Ramos (cell line): Measurements from ENCODE around the gene OR7C1.
"Not testable (repeated sequence)": the region's sequence is repeated elsewhere in the genome, so short reads cannot be mapped to it uniquely, and the experiment has no call there.

Experiments
- in situ Hi-C: fragments of 300-500 bp; cut with MboI; formaldehyde crosslinking; loops from one replicate; pipeline ENCODE4 v1.14.3; 2022; ENCODE audit warnings: low sequenced_read_pairs; ENCODE audit not compliant: unreplicated experiment

Gene OR7C1

DNA sequence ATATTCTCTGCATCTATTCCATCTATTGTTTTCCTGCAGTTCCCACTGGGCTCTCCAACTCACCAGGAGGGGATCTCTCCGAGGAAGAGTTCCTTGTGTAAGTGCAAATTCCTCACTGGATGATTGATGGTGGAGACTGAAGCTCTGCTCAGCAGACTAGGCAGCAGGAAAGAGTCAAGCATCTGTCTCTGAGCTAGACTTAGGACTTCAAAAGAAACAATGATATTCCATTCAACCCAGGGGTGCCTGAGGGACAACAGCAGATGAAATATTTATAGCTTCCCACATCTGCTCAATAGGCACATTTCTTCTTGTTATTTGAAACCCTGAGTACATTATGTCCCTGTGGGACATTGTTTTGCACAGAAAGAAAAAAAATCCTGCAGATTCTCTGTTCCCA, at the start of gene OR7C1, which contains the start of gene OR7A5:
Gene OR7C1, minus strand, starts transcription at position 175 of the 400 bp plus-strand sequence. CDS start 35,049 bp downstream, outside the sequence.
Gene OR7A5, minus strand, starts transcription at position 175 of the 400 bp plus-strand sequence. CDS start 6,944 bp downstream, outside the sequence.
- in situ Hi-C loops, result no loop called here

DNA sequence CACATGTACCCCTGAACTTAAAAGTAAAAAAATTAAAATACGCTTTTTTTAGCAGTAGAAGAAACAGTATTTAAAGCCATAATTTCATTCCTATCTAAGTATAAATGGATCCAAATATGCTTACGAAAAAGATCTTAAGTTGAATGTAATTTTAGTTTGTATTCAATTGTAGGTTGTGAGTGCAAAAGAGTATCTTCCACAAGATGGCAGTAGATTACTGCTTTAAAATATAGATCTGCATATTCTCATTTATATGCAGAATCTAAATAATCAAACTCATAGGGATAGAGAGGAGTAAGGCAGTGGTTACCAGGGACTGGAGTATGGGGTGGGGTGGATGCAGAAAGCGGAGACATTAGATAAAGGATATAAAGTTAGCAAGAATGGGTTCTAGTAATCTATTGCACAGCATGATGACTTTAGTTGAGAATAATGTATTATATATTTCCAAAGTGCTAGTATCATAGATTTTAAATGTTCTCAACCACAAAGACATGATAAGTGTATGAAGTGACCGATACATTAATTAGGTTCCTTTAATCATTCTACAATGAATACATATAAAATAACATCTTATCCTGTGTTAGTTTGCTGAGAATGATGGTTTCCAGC, 36.7 kb upstream of the OR7C1 start:
- in situ Hi-C loops, result no loop called here

DNA sequence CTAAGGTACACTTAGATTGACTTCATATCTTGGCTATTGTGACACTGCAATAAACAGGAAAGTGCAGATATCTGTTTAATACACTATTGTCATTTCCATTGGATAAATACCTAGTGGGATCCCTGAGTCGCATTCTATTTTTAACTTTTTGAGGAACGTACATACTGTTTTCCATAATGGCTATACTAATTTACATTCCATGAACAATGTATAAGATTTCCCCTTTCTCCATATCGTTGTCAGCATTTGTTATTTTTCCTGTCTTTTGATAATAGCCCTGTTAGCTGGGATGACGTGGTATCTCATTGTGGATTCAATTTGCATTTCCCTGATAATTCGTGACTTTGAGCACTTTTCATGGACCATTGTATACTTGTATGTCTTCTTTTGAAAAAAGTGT, 33.5 kb upstream of the OR7C1 start:
- in situ Hi-C loops, result no loop called here

DNA sequence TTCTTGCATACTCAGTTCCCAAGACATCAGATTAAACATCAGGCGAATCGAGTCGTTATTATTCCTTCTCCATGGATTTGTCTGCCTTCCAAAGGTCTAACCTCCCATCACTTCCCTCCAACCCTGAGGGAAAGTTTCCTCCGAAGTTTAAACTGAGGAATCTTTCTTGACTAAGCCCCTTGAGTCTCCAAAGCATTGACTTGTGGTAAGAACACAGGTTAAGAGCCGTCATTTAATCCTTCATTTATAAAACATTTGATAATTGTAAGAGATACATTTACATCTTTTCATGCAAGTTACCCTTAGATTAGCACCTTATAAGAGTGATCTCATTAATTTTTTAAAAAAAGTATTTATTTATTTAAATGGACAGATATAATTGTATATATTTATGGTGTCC, 13.8 kb upstream of the OR7C1 start, which contains the start of gene OR7A10:
Gene OR7A10, minus strand, starts transcription at position 101 of the 400 bp plus-strand sequence. CDS start 7,045 bp downstream, outside the sequence.
- in situ Hi-C loops, result no loop called here

DNA sequence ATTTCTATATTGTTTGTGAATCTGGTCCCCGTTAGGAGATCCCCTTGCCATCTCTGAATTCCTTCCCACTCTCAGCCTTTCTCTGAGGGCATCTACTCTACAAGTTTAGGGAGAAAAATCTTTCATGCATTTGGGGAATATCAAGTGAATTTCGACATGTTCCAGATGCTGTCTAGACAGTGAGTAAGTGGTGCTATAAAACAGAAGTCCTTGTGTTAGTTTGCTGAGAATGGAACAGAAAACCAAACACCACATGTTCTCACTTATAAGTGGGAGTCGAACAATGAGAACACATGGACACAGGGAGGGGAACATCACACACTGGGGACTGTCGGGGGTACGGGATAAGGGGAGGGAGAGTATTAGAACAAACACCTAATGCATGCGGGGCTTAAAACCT, 8.6 kb upstream of the OR7C1 start:
- in situ Hi-C loops, result no loop called here

DNA sequence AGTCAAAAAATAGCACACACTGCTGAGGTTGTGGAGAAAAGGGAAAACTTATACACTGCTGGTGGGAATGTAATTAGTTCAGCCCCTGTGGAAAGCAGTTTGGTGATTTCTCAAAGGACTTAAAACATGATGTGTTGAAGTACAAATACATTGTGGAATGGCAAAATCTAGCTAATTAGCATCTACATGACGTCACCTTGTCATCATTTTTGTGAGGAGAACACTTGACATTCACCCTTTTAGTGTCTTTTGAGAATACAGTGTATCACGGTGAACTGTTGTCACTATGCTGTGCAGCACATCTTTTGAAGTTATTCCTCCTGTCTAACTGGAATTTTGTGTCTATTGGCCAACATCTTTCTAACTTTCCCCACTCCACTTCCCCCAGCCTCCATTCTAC, 8.2 kb upstream of the OR7C1 start:
- in situ Hi-C loops, result no loop called here

DNA sequence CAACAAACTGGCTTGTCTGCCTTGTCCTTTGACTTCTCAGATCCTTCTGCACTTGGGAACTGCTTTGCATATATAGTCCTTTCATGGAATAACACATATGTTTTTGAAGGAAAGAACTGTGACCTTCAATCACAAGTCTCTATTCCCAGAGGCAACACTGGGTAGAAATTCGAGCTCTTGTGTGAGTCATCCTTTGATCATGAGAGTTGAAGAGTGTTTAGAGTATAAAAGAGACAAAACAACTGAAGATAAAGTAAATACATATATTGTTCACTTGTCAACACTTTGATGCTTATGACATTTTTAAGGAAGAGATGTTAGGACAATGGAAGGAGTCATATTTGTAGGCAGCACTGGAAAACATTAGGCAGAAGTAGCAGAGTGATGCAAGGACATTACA, 5.2 kb upstream of the OR7C1 start:
- in situ Hi-C loops, result no loop called here

DNA sequence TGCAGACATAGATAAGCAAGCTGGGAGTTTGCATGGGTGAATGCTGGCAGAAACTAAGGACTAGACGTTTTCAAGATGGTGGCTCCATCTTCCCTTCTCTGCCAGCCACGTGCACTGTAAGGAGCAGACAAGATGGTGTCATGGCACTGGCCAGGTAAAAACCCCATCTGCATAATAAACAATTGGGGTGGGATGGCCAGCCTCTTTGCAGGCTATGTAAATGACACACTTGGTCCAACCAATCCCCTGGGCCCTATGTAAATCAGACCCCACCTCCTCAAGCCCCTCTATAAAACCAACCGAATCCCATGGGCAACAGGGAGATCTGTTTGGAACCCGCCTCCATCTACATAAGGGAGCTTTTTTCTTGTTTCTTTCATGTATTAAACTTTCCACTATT, 2.4 kb upstream of the OR7C1 start:
- in situ Hi-C loops, result no loop called here

DNA sequence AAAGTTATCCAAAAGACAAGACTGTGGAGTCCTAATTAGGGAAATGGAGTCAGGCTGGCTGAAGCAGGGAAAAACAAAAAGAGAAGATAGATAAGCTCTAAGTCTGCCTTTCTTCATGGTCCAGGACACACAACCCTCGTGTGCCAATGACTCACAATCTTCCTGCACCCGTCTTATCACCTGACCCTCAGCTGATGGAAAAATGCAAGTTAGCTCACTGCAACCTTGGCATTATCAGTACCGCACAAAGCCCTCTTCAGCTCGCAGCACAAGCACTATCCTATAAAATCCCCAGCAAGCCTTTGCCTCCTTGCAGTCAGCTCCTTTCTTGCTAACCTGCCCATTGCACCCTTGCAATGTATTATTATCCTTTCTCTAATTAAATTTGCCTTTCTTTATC, 4.3 kb downstream of the OR7C1 start:
- in situ Hi-C loops, result no loop called here

DNA sequence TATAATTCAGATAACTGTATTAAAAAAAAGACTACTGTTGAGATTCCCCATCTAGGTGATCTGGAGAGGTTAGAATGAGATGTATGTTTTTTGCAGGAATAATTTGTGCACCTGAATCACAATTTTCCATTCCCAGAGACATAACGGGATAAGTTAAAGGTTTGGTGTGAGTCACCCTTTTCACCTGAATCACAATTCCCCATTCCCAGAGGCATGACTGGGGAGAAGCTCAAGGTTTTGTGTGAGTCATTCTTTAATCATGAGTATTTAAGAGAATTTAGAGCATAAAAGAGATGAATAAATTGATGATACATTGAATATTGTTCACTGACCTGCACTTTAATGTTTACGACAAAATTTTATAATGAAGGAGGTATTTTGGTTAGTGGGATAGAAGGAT, 9.0 kb downstream of the OR7C1 start:
- in situ Hi-C loops, result no loop called here

DNA sequence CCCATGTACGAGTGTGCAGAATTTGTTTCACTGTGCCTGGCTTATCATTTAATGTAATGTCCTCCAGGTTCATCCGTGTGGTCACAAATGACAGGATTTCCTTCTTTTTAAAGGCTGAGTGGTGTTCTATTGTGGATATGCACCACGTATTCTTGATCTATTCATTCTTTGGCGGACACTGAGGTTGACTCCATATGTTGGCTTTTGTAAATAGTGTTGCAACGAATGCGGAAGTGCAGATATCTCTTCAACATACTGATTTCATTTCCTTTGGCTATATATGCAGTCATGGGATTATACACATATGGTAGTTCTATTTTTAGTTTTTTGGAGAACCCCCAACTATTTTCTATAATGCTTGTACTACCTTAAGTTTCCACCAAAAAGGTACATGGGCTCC, 13.0 kb downstream of the OR7C1 start:
- in situ Hi-C loops, result no loop called here

DNA sequence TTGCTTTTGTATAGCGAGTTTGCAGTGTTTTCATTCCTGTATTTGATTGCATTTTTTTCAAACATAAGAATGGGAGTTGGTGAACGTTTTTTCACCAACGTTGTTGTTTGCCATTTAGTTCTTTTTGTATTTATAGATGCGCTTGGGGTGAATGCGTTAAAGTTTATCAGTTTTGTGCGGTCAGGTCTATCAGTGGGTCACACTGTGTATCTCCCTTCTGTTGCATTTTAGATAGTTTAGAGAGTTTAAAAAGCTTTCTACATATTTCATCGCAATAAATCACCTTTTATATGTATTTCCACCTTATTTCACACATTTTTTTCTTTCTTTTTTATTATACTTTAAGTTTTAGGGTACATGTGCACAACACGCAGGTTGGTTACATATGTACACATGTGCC, 16.4 kb downstream of the OR7C1 start:
- in situ Hi-C loops, result no loop called here

DNA sequence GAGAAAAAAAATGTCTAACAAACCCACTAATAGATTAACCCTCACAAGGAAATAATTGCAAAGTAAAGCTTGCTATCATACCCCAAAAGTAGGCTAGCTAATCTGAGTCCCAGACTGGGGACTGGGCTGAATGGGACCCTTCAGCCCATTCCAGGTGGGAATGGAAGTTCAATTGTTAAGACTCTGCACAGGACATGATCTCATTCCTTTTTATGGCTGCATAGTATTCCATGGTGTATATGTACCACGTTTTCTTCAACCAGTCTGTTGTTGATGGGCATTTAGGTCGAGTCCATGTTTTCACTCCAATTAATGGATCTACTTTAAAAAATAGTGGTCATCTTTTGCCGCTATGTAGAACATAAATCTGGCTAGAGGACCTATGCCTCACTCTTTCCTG, 17.9 kb downstream of the OR7C1 start:
- in situ Hi-C loops, result no loop called here

DNA sequence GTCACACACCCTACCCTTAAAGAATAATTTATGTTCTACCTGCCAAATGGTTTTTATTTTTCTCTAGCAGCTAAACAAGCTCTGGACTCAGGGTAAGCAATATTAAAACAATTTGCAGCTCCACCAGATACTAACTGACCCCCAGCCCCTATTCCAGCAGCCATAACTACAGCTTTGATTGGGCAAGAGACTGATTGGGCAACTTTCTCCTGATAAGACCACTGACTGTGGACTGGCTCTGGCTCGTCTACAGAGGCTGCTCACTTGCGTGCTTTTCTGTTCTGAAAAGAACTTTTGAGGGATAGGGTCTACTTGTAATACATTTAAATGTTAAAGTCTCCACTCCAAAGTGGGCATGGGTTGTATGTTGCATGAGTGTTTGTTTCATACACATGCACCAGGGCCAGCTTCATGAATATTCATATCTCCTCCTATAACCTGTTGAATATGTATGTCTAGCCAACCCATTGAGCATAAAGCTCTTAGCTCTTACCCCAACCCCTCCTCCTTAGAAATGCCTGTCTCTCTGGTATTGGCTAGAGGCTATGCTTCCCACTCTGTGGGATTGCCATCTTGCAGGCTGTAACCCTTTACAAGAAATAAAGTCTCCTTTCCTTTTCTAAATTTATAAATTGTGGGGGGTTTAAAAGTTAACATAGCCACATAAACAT, 19.9 kb downstream of the OR7C1 start:
- in situ Hi-C loops, result no loop called here

DNA sequence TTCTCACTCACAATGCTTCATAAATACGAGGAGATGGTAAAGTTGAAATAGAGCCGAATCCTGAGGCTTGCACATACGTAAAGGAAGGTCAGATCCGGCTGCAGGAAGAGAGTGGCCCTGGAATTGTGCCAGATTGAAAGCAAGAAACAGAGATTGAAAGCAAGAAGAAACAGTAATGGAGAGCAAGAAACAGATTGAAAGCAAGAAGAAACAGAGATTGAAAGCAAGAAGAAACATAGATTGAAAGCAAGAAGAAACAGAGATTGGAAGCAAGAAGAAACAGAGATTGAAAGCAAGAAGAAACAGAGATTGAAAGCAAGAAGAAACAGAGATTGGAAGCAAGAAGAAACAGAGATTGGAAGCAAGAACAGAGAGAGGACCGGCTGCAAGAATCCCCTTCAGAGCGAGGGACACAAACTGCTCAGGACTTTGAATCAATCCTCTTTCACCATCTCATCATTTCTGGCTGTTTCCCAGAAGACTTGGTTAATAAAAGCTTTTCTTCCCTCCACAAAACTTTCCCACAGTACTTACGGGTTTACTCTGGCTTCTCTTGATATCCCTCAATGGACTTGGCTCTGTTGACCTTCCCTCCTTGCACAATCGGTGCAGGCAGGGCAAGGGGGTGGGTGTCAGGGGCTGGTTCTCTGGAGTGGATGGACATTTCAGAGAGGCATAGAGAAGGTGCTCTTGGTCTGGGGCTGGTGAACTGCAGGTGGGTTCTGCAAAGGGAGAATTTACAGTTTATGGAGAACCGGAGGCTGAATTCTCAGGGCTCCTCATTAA, 25.5 kb downstream of the OR7C1 start:
- in situ Hi-C loops, result no loop called here

DNA sequence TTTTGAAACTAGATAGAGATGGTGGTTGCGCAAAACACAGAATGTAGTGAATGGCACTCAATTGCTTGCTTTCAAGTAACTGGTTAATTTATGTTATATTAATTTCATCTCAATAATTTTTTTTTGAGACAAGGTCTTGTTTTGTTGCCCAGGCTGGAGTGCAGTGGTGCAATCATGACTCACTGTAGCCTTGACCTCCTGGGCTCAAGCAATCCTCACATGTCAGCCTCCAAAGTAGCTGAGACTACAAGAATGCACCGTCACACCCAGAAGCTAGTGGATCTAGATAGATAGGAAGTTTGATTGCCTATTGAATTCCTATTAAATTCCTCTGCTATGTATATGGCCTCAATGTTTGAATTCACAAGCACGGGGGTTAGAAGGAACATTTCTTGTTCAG, 30.2 kb downstream of the OR7C1 start:
- in situ Hi-C loops, result no loop called here

DNA sequence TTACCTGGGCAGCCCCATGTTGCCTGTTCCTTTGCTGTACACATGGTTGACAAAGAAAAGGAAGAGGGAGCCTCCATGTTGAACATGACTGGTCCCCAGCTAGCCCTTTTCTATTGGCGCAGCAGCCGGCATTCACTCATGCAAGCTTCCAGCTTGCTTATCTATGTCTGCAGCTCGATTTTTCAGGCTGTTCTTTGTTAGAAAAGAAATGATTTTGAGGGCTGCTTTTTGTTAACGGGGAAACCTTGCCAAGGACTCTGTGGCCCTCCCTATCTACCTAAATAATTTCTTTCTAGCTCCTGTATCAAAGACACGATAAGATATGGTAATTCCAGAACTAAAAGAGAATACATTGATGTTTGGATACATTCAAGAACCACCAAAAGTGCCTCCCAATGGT, 36.2 kb downstream of the OR7C1 start:
- in situ Hi-C loops, result no loop called here

DNA sequence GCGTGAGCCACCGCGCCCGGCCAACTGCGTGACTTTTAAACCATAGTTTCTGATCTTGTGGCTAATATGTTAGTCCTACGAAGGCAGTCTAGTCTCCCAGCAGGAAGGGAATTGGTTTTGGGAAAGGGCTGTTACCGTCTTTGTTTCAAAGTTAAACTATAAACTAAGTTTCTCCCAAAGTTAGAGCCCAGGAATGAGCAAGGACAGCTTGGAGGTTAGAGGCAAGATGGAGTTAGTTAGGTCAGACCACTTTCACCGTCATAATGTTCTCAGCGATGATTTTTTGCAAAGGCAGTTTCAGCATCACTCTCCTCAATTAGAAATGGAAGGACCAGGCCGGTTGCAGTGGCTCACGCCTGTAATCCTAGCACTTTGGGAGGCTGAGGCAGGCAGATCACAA, 39.0 kb downstream of the OR7C1 start:
- in situ Hi-C loops, result no loop called here

DNA sequence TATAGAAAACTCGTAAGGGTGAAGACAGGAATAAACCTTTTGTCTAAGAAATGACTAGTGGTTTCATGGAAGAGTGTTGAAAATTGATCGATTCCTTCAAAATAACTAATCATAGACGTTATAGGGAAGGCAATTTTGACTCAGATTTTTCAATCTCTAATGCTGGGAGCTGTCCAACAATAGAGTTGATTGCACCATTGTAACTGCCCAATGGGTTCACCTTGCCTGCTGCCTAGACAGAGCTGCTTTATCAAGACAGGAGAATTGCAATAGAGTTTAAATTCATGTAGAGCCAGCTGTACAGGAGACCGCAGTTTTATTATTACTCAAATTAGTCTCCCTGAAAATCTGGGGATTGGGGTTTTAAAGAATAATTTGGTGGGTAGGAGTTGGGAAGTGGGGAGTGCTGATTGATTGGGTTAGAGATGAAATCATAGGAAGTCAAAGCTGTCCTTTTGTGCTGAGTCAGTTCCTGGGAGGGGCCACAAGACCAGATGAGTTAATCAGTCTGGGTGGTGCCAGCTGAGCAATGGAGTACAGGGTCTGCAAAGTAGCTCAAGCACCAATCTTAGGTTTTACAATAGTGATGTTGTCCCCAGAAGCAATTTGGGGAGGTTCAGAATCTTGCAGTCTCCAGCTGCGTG, 39.8 kb downstream of the OR7C1 start:
- in situ Hi-C loops, result no loop called here

DNA sequence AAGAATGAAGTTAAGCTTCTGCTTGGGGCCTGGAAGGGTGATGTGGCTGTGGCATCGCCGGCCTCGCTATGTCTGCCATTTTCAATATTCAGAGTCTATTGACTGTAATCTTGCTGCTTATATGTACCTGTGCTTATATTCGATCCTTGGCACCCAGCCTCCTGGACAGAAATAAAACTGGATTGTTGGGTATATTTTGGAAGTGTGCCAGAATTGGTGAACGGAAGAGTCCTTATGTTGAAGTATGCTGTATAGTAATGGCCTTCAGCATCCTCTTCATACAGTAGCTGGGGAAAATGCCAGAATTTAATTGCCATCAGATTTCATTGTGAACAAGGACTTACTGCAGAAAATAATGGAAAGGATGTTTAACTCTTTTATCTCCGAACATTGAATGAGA, 42.7 kb downstream of the OR7C1 start:
- in situ Hi-C loops, result not testable (repeated sequence)

DNA sequence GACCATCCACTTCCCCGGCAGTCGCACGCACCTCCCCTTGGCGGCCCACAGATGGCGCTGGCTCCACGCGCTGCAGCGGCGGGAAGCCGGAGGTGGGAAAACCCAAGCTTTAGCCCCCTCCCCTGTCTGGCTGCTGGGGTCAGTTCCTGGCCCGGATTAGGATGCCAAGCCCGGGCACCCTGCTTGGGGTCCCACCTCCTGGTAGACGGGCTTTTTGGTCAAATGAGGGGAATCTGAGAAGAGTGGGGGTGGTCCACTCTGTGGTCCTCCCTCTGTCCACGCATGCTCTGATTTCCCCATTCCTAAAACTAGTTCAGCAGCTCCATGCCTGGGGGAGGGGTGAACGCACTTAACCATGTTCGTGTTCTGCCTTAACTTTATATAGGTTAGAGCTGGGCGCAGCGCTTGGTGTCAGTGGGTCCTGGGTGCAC, 48.5 kb downstream of the OR7C1 start:
- in situ Hi-C loops, result no loop called here
